HG03571 (cell line): ENCODE data around the gene HOXA6.
A peak's percentile ranks its signal among the peaks of the same experiment; 100 is the strongest.

Experiments
- ATAC-seq: cut with Tn5 transposase; IDR thresholded peaks from one replicate; pipeline ENCODE4 v1.9.1; 2021; ENCODE audit not compliant: unreplicated experiment

HOXA6 gene

DNA sequence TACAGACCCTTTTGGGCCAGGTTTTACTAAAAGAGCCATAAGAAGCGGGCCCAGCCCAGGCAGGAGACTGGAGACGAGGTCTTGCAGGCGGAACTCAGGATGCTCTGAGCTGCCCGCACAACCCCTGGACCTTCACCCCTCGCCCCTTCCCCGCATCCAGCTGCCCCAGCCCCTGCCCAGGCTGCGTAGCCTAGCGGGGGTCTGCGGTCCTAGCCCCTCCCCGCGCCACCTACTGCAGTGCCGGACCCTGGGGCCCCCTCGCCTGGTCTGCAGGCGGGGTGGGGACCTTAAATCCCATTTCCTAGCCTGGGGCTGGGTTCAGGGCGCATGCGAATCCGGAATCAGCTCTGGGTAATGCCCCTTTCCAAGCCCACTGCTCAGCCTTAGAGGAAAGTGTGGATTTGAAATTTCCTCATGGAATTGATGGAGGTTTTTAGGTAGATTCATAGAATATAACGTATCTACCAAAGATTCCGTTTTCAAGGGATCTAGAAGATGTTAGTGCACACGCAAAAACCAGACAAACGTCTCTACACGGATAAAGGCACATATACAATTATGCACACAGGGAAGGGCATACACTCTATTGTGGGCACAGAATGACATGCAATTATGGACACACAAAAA lies 5.4 kb upstream of the HOXA6 start:
- no peak for ATAC-seq

GRCh38 chr7:27151931-27152815 lies 4.6 kb upstream of the HOXA6 start, which contains the start of gene HOXA3:
HOXA3 (minus strand) TSS chr7:27152583; CDS start chr7:27110640, 41,943 bp downstream.
- ATAC-seq, result no peak

- no peak for ATAC-seq
Measured at GRCh38 chr7:27151341-27151930, 3.9 kb upstream of the HOXA6 start.

DNA sequence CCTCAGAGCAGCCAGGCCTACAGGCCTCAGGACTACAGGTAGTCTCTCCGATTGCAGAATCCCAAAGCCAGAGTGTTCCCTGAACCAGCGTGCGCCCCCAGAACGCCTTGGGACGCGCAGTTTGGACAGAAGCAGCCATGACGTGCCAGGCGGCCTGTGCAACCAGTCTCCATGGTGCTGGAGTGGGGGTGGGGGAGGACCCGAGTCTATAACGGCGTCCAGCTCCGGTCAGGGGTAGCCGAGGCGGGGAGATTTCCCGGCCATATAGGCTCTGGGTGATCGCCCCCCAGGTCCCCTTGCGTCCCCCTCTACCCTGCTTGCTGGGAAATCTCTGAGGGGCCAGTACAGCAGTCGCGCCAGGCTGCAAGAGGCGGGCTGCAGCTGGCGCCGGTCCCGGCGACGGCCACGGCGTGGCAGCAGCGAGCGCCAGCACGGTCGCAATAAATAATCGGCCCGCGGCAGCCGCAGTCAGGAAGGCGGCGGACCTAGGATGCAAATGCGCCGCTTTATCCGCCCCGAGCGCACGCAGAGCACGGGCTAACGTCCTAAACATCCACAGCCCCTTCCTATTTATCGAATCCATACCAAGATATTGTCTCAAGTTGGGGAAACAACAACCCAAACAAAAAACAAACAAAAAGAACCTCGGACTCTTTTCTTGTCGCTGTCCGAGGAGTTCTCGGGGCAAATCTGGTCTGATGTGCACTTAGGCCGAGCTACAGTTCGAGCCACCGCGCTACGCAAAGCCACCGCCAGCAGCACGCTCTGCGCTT lies 3.2 kb upstream of the HOXA6 start:
- ATAC-seq, result peak; percentile 78

GRCh38 chr7:27149842-27150567 lies 2.4 kb upstream of the HOXA6 start:
- ATAC-seq, result no peak

- ATAC-seq, result no peak
Measured at GRCh38 chr7:27148756-27149641, 1.4 kb upstream of the HOXA6 start.

DNA sequence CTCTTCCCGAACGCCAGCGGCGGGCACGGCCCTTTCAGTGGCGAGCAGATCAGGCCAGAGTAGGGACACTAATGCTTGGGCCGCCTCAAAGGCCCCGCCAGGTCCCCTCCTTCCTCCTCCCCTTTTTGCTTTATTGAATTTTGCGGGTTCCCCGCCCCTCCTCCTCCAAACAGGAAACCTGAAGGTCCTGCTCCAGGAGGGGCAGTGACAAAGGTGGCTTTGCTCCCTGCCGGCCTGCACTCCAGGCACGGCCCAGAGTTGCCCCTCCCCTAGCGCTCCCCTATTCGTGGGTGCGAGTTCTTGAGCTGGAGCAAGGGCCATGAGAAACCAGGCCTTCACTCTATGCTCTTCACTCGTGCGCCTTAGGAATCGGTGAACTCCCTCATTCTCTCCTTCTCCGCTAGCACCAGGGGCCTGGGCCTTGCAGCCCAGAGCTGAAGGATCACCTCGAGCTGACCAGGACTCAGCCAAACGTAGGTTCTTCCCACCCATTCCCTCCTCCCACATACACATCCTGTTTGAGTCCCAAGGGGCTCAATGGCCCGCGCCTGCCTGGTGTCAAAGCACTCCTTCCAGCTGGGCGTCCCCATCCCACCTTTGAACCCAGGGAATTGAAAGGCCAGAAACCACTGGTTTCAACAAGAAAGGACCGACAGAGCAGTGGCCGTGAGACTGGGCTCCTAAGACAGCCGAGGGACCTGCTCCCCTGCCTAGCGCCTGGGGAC lies 619 bp upstream of the HOXA6 start:
- ATAC-seq, result no peak

DNA sequence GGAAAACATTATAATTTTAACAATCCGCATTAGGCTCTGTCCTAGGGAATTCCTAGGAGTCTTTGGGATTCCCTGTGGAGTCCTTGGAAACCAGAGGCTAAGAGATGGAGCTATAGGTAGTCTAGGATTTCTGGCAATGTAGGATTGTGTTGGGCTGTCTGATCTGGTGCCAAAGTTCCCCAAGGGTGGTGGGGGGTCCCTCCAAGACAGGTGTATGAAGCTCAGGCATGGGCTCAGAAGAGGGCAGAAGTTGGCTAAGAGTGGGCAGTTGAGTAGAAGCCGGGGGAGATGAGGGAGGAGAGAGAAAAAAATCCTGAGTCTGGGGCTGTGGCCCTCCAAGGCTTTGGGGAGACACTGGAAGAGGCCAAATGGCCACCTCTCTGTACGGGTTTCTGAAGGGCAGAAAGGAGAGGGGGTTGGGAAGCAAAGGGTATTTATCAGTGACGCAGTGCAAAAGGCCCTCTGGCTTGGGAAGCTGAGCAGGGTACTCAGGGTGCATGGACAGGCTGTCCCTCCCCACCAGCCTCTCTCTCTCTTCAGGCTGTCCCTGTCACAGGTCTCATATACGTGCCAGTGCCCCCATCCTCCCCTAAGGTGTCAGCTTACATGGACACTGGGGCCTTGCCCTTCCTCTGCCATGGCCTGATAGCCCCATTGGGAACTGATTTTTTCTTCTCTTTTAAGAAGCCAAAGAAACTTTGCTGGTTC lies 929 bp downstream of the HOXA6 start:
- ATAC-seq, result no peak

DNA sequence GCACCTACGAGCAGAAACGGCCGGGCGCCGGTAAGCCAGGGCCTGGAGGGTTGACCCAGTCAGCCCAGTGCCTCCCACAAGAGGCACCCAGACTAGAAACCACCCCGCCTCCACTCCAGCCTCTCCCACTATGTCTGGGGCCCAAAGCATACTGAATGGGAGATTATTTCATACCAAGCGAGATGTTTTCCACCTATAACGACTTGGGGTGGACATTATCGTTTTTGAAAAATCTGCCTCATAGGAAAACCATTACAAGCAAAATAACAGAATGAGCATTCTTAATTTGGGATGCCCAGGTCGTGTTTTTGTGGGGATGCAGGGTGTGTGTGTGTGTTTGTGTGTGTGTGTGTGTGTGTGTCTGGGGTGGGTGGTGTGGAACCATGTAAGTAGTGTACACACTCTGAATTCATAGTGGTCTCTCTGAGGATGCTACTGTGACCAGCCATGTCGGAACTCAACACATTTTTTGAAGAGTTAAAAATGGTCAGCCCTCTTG lies 1.6 kb downstream of the HOXA6 start:
- no peak for ATAC-seq

DNA sequence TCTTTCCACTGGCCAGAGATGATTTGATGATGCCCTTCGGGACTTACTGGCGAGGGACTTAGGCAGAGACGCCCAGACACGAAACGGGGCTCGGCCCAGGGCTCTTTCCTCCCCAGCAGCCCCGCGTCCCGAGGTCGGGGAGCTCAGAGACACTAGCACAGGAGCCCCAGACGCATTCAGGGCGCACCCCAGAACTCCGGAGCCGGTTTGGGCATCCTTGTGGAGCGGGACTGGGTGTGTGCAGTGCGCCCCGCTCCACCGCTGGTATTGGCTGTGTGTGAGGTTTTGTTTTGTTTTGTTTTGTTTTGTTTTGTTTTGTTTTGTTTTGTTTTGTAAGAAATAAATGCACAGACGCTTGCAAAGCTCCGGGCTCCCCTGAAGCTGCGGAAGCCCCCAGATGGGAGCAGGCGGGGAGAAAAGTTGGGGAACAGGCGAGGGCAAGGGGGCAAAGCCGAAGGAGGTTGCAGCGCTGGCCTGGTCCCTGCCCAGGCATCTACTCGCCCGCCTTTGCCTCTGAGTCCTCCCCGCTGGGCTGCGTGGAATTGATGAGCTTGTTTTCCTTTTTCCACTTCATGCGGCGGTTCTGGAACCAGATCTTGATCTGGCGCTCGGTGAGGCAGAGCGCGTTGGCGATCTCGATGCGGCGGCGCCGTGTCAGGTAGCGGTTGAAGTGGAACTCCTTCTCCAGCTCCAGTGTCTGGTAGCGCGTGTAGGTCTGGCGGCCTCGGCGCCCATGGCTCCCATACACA lies 2.2 kb downstream of the HOXA6 start:
- no peak for ATAC-seq

GRCh38 chr7:27144781-27145164 lies 2.8 kb downstream of the HOXA6 start:
- no peak for ATAC-seq

GRCh38 chr7:27143950-27144780 lies 3.4 kb downstream of the HOXA6 start:
- ATAC-seq, result no peak

- ATAC-seq, result peak; percentile 76
Measured at GRCh38 chr7:27143023-27143949, 4.3 kb downstream of the HOXA6 start, which contains the start of gene HOXA5. HOXA5 (minus strand) TSS chr7:27143681; CDS start chr7:27143607, 74 bp downstream.

DNA sequence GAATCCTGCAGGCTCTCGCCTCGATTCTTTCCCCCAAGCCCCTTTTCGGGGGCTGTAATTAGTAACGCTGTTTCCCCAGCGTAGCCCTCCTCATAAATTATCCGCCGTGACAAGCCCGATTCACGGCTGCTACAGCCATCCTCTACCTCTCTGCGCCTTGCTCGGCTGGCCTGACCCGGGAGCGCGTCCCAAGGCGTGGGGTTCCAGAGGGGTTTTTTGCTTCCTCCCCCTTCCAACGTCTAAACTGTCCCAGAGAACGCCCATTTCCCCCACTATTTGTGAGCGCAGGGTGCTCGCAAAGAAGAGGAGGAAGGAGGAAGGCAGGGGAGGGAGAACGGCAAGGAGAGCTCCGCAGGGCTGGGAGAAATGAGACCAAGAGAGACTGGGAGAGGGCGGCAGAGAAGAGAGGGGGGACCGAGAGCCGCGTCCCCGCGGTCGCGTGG lies 5.0 kb downstream of the HOXA6 start:
- no peak for ATAC-seq

DNA sequence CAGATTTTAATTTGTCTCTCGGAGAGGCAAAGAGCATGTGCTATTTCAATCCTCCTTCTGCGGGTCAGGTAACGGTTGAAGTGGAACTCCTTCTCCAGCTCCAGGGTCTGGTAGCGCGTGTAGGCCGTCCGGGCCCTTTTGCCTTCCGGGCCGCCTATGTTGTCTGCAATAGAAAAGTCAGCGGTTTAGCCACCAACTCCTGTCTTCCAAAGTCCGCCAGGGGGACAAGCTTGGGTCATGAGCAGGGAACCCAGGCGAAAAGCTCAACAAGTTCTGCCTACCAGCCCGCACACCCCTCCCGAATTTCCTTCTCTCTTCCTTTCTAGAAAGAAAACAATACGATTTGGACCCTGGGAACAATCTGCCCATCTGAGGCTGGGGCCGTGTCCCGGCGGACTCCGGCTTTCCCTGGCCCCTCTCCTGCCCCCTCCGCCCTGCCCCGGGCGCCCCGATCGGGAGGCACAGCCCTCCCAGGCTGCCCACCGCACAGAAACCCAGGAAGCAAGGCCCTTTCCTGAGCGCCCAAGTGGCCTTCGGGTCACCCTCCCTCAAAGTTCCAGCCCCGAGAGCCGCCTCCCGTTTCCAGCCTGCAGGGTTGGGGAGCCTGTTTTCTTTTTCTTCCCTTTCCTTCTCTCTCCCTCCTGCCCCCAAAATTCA lies 5.5 kb downstream of the HOXA6 start:
- no peak for ATAC-seq
